ENCODE results near the gene BBIP1. TPM values are rescaled to one million over a fixed set of nuclear protein-coding genes. Genes with fewer than 3 reads are reported as not detected.
"Not testable (repeated sequence)": the region's sequence is repeated elsewhere in the genome, so short reads cannot be mapped to it uniquely, and the experiment has no call there.

The BBIP1 gene
- total RNA-seq, 1 donor from 2014 or later = 25.3 TPM

DNA sequence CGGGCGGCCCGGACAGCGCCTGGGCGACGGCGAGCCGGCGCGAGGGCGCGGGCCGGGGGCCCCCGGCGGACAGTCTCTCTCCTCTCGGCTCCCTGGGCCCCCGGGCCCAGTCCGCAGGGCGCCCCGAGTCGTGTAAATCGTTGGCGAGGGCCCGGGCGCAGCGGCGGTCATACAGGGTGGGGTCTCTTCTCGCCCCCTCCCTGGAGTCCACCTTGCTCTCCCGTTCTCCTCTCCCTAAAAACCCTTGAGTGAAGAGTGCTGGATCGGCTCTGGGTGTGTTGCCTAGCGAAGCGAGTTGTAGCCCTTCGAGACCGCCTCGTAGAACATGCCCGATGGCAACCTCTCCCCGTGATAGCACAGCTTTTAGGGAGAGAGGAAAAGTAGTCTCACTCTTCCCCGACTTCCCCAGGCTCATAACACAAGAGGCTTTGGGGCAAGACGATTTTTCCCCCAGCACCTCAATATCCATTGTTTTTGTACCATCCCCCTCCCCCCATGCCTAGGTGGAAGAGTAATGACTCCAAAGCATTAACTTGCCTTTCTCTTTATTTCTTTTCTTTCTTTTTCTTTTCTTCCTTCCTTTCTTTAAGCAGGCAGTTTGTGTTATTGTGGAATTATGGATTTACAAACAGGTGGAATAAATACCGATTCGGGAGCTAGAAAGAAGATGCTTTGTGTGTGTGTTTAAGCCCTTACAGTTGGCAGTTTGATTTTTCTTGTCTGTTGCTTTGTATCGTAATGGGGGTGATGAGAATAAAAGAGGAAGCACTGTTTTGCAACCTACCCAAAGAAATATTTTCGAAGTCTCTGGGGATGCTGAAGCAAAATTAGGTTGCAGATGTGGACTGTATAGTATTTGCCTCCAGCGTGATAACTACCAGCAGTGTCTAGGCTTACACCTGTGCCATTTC, 1.2 kb upstream of the BBIP1 start:
- TF ChIP-seq, protein P1, sequence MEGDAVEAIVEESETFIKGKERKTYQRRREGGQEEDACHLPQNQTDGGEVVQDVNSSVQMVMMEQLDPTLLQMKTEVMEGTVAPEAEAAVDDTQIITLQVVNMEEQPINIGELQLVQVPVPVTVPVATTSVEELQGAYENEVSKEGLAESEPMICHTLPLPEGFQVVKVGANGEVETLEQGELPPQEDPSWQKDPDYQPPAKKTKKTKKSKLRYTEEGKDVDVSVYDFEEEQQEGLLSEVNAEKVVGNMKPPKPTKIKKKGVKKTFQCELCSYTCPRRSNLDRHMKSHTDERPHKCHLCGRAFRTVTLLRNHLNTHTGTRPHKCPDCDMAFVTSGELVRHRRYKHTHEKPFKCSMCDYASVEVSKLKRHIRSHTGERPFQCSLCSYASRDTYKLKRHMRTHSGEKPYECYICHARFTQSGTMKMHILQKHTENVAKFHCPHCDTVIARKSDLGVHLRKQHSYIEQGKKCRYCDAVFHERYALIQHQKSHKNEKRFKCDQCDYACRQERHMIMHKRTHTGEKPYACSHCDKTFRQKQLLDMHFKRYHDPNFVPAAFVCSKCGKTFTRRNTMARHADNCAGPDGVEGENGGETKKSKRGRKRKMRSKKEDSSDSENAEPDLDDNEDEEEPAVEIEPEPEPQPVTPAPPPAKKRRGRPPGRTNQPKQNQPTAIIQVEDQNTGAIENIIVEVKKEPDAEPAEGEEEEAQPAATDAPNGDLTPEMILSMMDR (IDR thresholded peaks at IDR 0.05) = no peak
- H3K4me3 ChIP-seq = peak overlapping the region; percentile 72
- DNase-seq (peak; percentile 75), ATAC-seq (no peak)
- no peaks in the 10 kb centered on the region for H3K36me3 ChIP-seq
- no peaks in the 10 kb centered on the region for H3K27me3 ChIP-seq
- H3K4me1 ChIP-seq = peaks cover 28% of the 10 kb centered on the region
- H3K9me3 ChIP-seq = no peaks in the 10 kb centered on the region
- H3K27ac ChIP-seq = peak overlapping the region; percentile 87
- intact Hi-C loops (cut with DNase I) = no loop called here

DNA sequence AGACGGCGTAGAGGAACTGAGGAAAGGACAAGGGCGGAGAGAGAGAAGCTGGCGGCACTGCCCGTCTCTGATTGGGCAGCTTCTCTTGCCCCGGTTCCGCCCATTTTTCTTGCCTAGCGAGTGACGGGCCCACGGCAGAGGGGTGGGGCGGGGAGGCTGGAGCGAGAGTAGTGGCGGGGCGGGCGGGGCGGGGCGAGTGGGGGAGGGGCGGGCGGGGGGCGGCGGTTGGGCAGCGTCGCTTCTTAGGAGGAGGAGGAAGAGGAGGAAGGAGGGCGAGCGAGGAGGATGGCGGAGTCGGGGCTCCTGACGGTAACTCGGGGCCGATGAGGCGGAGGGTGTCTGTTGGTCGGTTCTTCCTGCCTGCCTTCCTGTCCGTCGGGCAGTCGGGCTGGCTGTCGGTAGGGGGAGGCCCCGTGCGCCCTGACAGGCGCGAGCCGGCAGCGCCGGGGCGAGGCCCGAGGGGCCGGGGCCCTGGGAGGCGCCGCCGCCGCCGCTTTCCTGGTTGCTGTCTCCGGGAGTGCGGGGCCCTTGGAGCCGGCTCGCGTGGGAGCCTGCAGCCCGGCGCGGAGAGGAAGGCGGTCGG, 460 bp upstream of the BBIP1 start, which contains the start of gene SHOC2:
Gene SHOC2 (plus strand): TSS at position 256 of the 583 bp plus-strand sequence. CDS start 44,755 bp downstream, outside the sequence.
- H3K36me3 ChIP-seq = no peaks in the 10 kb centered on the region
- TF ChIP-seq, protein P1 (IDR thresholded peaks at IDR 0.05) = peak; percentile 24
- intact Hi-C loops (cut with DNase I) = no loop called here
- H3K4me1 ChIP-seq = peaks cover 27% of the 10 kb centered on the region
- H3K27ac ChIP-seq = peak within 1 kb of the TSS; percentile 100
- ATAC-seq = peak; percentile 65
- peak within 1 kb of the TSS; percentile 79 for H3K4me3 ChIP-seq
- H3K27me3 ChIP-seq = no peaks in the 10 kb centered on the region
- no peaks in the 10 kb centered on the region for H3K9me3 ChIP-seq
- peak; percentile 100 for DNase-seq

GRCh38 chr10:110918269-110918642, 724 bp downstream of the BBIP1 start:
- peak; percentile 99 for DNase-seq
- Histone ChIP-seq H3K36me3 (no peaks in the 10 kb centered on the region), H3K27ac (peak overlapping the region; percentile 100), H3K4me1 (peaks cover 16% of the 10 kb centered on the region), H3K27me3 (no peaks in the 10 kb centered on the region), H3K4me3 (peak overlapping the region; percentile 79), H3K9me3 (no peaks in the 10 kb centered on the region)
- intact Hi-C loops (cut with DNase I) = no loop called here
- ATAC-seq = no peak
- TF ChIP-seq, protein P1 (IDR thresholded peaks at IDR 0.05) = peak; percentile 22

DNA sequence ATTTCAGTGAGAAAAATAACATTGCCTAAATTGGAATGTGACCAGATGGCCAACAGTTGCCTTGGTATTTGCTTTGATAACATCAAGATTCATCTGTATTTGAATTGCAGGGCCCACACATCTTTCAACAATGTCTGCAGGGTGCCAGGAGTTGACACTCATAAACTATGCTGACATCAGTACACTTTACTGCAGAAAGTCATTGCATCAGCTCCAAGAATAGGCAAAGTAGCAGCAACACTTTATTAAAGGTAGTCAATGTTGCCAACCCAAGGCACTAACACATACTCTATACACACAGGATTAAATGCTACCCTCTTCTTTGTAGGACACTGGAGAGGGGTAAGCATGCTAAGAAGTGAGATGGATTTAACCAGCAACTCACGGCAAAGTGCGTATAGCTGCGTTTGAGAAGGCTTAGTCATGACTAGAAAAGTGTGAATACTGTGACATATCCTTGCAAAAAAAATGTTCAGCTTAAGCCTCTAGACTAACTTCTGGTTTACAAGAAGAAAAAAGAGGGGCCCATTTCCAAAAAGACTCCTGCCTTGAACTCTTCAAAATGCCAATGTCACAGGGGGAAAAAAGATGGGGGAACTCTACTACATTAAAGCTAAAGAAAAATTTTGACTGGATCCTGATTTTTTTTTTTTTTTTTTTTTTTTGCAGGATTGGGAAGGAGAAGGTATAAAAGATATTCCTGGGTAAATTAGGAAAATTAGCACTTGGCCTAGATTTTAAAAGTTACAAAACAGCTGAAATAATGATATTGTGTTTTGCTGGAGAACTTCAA, 2.2 kb downstream of the BBIP1 start:
- ATAC-seq (no peak), DNase-seq (no peak)
- TF ChIP-seq, protein P1 (IDR thresholded peaks at IDR 0.05) = no peak
- Histone ChIP-seq H3K4me3 (no peak overlapping the region), H3K4me1 (peaks cover 16% of the 10 kb centered on the region), H3K9me3 (no peaks in the 10 kb centered on the region), H3K36me3 (no peaks in the 10 kb centered on the region), H3K27me3 (no peaks in the 10 kb centered on the region), H3K27ac (no peak overlapping the region)
- intact Hi-C loops (cut with DNase I) = no loop called here

GRCh38 chr10:110915600-110915999, 3.4 kb downstream of the BBIP1 start:
- intact Hi-C loops (cut with DNase I); H3K9me3 ChIP-seq; H3K27me3 ChIP-seq; ATAC-seq; H3K36me3 ChIP-seq; DNase-seq; H3K4me3 ChIP-seq; H3K27ac ChIP-seq; H3K4me1 ChIP-seq: not testable (repeated sequence)
